ENCODE data around the gene TNFRSF19.

Gene TNFRSF19

GRCh38 chr13:23651439-23651838, 81.2 kb downstream of the TNFRSF19 start:
- DNase-seq (ENCODE audit: low read depth): no peak
- H3K4me3 ChIP-seq (ENCODE audit: low read depth, low read length): no peak overlapping the region
- TF ChIP-seq CTCF (conservative IDR thresholded peaks at IDR 0.05; ENCODE audit: low read depth, low read length): no peak

GRCh38 chr13:23651887-23652286, 81.7 kb downstream of the TNFRSF19 start:
- no peak for TF ChIP-seq CTCF (conservative IDR thresholded peaks at IDR 0.05; ENCODE audit: low read depth, low read length)
- no peak overlapping the region for H3K4me3 ChIP-seq (ENCODE audit: low read depth, low read length)
- DNase-seq (ENCODE audit: low read depth): no peak

GRCh38 chr13:23652909-23653726, 82.9 kb downstream of the TNFRSF19 start:
- DNase-seq (ENCODE audit: low read depth): peak; percentile 58
- TF ChIP-seq CTCF (conservative IDR thresholded peaks at IDR 0.05; ENCODE audit: low read depth, low read length): no peak
- H3K4me3 ChIP-seq (ENCODE audit: low read depth, low read length): no peak overlapping the region

GRCh38 chr13:23654111-23655110, 84.2 kb downstream of the TNFRSF19 start:
- H3K4me3 ChIP-seq (ENCODE audit: low read depth, low read length): no peak overlapping the region
- peak; percentile 80 for DNase-seq (ENCODE audit: low read depth)
- TF ChIP-seq CTCF (conservative IDR thresholded peaks at IDR 0.05; ENCODE audit: low read depth, low read length): no peak

DNA sequence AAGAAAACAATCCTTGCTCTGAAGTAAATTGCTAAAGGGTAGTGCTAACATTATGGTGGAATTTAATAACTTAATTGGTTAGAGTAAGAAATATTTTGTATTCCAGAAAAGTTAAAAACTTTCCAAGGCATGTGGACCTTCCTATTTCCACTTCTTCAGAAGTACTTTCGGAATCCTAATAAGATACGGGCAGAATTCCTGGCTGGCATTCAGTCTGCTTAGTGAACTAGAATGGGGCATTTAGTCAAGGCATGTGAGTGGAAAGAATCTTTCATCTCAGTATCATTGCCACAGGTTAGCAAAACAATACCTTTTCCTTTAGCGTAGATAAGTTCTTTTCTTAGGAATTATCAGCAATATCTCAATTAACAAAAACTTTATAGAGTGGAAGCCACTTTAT, 85.1 kb downstream of the TNFRSF19 start:
- no peak for DNase-seq (ENCODE audit: low read depth)
- no peak for TF ChIP-seq CTCF (conservative IDR thresholded peaks at IDR 0.05; ENCODE audit: low read depth, low read length)
- H3K4me3 ChIP-seq (ENCODE audit: low read depth, low read length): no peak overlapping the region

DNA sequence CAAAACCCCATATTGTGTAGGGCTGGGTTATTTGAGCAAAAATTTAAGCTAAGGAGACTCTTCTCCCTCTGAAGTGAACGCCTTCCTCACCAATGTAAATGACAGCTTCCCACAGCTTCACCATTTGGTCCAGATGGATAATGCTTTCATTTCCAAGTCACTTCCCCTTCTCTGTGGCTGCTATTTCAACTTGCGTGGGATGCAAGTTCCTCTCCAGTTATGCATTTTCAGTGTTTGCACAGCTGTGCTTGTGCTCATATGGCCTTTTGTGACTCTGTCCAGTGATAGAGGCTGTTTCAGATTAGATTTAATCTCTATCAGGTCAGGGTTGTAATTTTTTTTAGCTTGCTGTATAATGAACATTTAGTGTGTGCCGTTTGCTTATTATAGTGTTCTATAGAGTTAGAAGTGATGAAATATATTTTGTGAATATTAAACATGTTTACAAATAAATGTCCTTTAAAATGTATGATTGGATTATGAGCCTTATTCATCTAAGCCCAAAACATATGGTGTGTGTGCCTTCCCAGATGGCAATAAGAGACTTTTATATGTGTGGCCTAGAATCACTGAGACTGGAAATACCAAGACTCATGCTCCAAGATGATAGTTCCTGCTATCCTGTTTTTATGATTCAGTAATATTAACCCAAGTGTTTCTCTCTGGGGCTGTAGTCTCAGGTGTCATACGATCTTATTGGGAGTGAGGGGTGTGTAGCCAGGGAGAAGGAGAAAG, 86.6 kb downstream of the TNFRSF19 start:
- TF ChIP-seq CTCF (conservative IDR thresholded peaks at IDR 0.05; ENCODE audit: low read depth, low read length): no peak
- peak; percentile 83 for DNase-seq (ENCODE audit: low read depth)
- no peak overlapping the region for H3K4me3 ChIP-seq (ENCODE audit: low read depth, low read length)

All from choroid plexus epithelial cell (primary cell).